Sigmoid colon (tissue), 7 donors: ENCODE results near the gene ANGEL2. TPM values are rescaled to one million over a fixed set of nuclear protein-coding genes. Genes with fewer than 3 reads are reported as not detected.
A peak's percentile ranks its signal among the peaks of the same experiment; 100 is the strongest.

ENCODE experiments used
- DNase-seq: peaks from one replicate; pipeline ENCODE4 v3.0.0-alpha.2; 2019
- H3K27ac ChIP-seq, 4 donors: fragments of 200-600 bp; sonication (generic); one replicate each; pipeline ENCODE4 v1.5.1; 2016 to 2019; ENCODE audit warnings: mild to moderate bottlenecking in 1 of 4
- H3K27me3 ChIP-seq, 3 donors: fragments of 200-600 bp; sonication (generic); one replicate each; pipeline ENCODE4 v1.5.1; 2019; ENCODE audit warnings: mild to moderate bottlenecking in 1 of 3
- H3K36me3 ChIP-seq, 4 donors: fragments of 200-600 bp; sonication (generic); one replicate each; pipeline ENCODE4 v1.5.1; 2016 to 2019
- H3K4me1 ChIP-seq, 4 donors: fragments of 200-600 bp; sonication (generic); one replicate each; pipeline ENCODE4 v1.5.1; 2017 to 2019
- H3K4me3 ChIP-seq, 4 donors: fragments of 200-600 bp; sonication (generic); one replicate each; pipeline ENCODE4 v1.5.1; 2017 to 2019; ENCODE audit warnings: mild to moderate bottlenecking in 2 of 4, moderate library complexity in 1 of 4
- H3K9me3 ChIP-seq, 4 donors: fragments of 200-600 bp in 3 of 4; sonication (generic) in 3 of 4; one replicate each; pipeline versions ENCODE4 v1.5.1 to v1.6.1; 2013 to 2019
- EP300 ChIP-seq, 4 donors: sonication (generic); formaldehyde crosslinking; IDR thresholded peaks; one replicate each; pipeline ENCODE4 v1.6.1; 2017; ENCODE audit warnings: antibody characterized with exemption in 4 of 4
- POLR2A ChIP-seq, 2 donors: fragments of 450-650 bp; IDR thresholded peaks; one replicate each; pipeline ENCODE4 v1.6.1; 2016; ENCODE audit warnings: antibody characterized with exemption in 2 of 2, mild to moderate bottlenecking in 2 of 2, moderate library complexity in 2 of 2
- POLR2AphosphoS5 ChIP-seq, 4 donors: sonication (generic); formaldehyde crosslinking; IDR thresholded peaks; one replicate each; pipeline ENCODE4 v1.6.1; 2017; ENCODE audit warnings: antibody characterized with exemption in 4 of 4
- WGBS, 2 donors: extraction: QIAGEN DNeasy Blood & Tissue Kit; methylation state at CpG; one replicate each; pipeline ENCODE4 v1.1.7; 2013; 5-methylcytosine and 5-hydroxymethylcytosine counted together
- intact Hi-C: fragments of 100-400 bp; cut with DNase I; formaldehyde crosslinking; loops from one replicate; pipeline ENCODE4 v1.15.1; 2023
- polyA plus RNA-seq, 3 donors: library from polyadenylated mRNA; stranded (reverse); fragments of 200-250 nt; gene quantifications; one replicate each; pipeline ENCODE4 v1.2.3, GENCODE V29; 2013
- total RNA-seq, 4 donors: library from RNA; depleted of rRNA; stranded (reverse); fragments of >200 nt; gene quantifications; one replicate each; pipeline ENCODE4 v1.1.0, GENCODE V29; 2016
- TF ChIP-seq, protein P1 (sequence below), 4 experiments: fragments of 450-650 bp in 3 of 4; fragments of 200-600 bp in 1 of 4; IDR thresholded peaks; one replicate each; pipeline ENCODE4 v1.5.1; 2016 to 2019; ENCODE audit warnings: antibody characterized with exemption in 4 of 4, mild to moderate bottlenecking in 3 of 4, moderate library complexity in 2 of 4
- donor health status: healthy with polysubstance abuse.
- donor health status: Bipolar disorder and iron deficiency.
- donor health status: healthy.

Gene ANGEL2
- total and polyA plus RNA-seq, 7 donors, result 10.8 to 57.8 (median 37.9) TPM

DNA sequence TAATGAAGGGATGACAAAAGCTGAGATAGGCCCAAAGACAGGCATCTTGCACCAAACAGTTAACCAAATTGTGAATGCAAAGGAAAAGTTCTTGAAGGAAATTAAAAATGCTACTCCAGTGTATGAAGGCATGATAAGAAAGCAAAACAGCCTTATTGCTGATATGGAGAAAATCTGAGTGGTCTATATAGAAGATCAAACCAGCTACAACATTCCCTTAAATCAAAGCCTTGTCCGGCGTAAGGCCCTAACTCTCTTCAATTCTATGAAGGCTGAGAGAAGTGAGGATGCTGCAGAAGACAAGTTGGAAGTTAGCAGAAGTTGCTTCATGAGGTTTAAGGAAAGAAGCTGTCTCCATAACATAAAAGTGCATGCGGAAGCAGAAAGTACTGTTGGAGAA, 4.3 kb upstream of the ANGEL2 start:
- no peaks in the 10 kb centered on the region for H3K27me3 ChIP-seq
- intact Hi-C loops, result no loop called here
- no peaks in the 10 kb centered on the region for H3K4me1 ChIP-seq
- no peak overlapping the region for H3K4me3 ChIP-seq
- TF ChIP-seq EP300 (IDR thresholded peaks at IDR 0.05), result no peak
- TF ChIP-seq, protein P1, sequence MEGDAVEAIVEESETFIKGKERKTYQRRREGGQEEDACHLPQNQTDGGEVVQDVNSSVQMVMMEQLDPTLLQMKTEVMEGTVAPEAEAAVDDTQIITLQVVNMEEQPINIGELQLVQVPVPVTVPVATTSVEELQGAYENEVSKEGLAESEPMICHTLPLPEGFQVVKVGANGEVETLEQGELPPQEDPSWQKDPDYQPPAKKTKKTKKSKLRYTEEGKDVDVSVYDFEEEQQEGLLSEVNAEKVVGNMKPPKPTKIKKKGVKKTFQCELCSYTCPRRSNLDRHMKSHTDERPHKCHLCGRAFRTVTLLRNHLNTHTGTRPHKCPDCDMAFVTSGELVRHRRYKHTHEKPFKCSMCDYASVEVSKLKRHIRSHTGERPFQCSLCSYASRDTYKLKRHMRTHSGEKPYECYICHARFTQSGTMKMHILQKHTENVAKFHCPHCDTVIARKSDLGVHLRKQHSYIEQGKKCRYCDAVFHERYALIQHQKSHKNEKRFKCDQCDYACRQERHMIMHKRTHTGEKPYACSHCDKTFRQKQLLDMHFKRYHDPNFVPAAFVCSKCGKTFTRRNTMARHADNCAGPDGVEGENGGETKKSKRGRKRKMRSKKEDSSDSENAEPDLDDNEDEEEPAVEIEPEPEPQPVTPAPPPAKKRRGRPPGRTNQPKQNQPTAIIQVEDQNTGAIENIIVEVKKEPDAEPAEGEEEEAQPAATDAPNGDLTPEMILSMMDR (IDR thresholded peaks at IDR 0.05), result no peak
- TF ChIP-seq POLR2AphosphoS5 (IDR thresholded peaks at IDR 0.05), result no peak
- no peak for TF ChIP-seq POLR2A (IDR thresholded peaks at IDR 0.05)
- DNase-seq, result no peak
- H3K27ac ChIP-seq, result no peak overlapping the region
- no peaks in the 10 kb centered on the region for H3K36me3 ChIP-seq
- 98% methylated on average over 3 of the region's 3 CpGs for WGBS, 2 donors
- H3K9me3 ChIP-seq, result no peaks in the 10 kb centered on the region

DNA sequence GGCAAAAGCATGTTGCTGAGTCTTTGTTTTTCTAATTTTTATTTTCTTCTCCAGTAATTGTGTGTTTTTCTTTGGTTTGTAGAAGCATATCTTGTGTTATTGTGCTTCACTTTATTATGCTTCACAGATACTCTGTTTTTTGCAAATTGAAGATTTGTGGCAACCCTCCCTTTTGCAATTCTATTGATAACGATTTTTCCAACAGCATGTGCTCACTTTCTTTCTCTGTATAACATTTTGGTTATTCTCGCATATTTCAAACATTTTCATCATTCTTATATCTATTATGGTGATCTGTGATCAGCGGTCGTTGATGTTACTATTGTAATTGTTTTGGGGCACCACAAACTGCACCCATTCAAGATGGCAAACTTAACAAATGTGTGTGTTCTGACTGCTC, 3.8 kb upstream of the ANGEL2 start:
- WGBS, 2 donors, result 93 to 94% methylated on average over 4 of the region's 4 CpGs
- TF ChIP-seq EP300 (IDR thresholded peaks at IDR 0.05), result no peak
- no peak for TF ChIP-seq POLR2AphosphoS5 (IDR thresholded peaks at IDR 0.05)
- TF ChIP-seq, protein P1 (IDR thresholded peaks at IDR 0.05), result no peak
- TF ChIP-seq POLR2A (IDR thresholded peaks at IDR 0.05), result no peak
- H3K4me3 ChIP-seq, result no peak overlapping the region
- DNase-seq, result no peak
- no peaks in the 10 kb centered on the region for H3K27me3 ChIP-seq
- peaks cover 0 to 5% (median 3%) of the 10 kb centered on the region in 4 donors for H3K4me1 ChIP-seq
- no peak overlapping the region for H3K27ac ChIP-seq
- H3K36me3 ChIP-seq, result no peaks in the 10 kb centered on the region
- no peaks in the 10 kb centered on the region for H3K9me3 ChIP-seq
- intact Hi-C loops, result loop anchor here (10.0 kb wide), 1 partner anchor 225 kb away; the partner anchor contains the start of genes NSL1 and TATDN3

DNA sequence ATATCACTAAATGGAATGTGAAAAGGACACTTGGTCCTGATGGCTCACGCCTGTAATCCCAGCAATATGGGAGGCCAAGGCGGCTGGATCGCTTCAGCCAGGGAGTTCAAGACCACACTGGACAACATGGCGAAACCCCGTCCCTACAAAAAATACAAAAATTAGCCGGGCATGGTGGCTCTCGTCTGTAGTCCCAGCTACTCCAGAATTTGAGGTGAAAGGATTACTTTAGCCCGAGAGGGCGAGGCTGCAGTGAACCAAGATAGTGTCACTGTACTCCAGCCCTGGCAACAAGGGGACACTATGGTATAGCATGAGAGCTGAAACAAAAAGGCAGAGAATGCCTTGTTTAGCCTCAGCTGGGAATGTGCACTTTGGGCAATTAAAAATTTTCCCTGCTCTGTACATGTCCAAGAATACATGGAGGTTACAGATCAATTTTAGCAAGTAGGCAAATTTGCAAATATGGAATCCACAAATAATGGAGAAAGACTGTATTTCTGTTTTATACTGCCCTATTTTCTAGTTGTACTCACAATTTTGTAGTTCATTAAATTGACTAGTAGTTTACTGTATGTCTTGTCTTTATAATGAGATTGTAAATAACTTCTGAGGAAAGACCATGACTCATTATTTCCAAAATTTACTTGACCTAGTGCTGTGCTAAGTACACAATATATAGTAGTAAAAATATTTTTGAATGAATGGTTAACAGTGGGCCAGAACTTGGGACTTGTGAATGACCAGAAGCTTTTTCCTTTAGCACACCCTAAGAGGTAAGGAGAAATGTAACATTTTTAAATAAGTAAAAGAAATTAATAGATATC, 2.0 kb upstream of the ANGEL2 start:
- no peaks in the 10 kb centered on the region for H3K36me3 ChIP-seq
- WGBS, 2 donors, result 96 to 97% methylated on average over 9 of the region's 9 CpGs
- TF ChIP-seq POLR2A (IDR thresholded peaks at IDR 0.05) (no peak), POLR2AphosphoS5 (IDR thresholded peaks at IDR 0.05) (no peak), EP300 (IDR thresholded peaks at IDR 0.05) (no peak)
- TF ChIP-seq, protein P1 (IDR thresholded peaks at IDR 0.05), result no peak
- intact Hi-C loops, result loop anchor here (10.0 kb wide), 1 partner anchor 223 kb away; the partner anchor contains the start of genes NSL1 and TATDN3
- H3K4me1 ChIP-seq, result peaks cover 0 to 22% (median 16%) of the 10 kb centered on the region in 4 donors
- no peaks in the 10 kb centered on the region for H3K9me3 ChIP-seq
- H3K4me3 ChIP-seq, result no peak overlapping the region
- H3K27me3 ChIP-seq, result no peaks in the 10 kb centered on the region
- DNase-seq, result no peak
- no peak overlapping the region for H3K27ac ChIP-seq

DNA sequence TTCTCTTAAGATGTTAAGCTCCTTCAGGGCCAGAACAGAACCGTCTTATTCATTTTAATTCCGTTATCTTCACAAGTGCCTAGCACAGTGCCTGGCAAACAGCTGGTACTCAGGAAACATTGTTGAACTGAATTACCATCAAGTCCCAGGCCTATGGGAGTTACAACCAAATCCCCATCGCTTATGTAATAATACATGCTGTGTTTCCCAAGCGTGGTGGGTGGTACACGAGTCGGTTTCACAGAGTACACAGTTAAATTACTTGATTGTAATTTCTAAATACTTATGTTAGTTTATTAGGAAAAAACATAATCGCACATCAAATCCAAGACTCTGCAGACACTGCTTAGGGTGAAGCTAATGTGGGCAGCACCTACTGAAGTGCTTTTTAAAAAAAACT, 1.0 kb downstream of the ANGEL2 start:
- no peak for DNase-seq
- TF ChIP-seq EP300 (IDR thresholded peaks at IDR 0.05) (no peak), POLR2AphosphoS5 (IDR thresholded peaks at IDR 0.05) (no peak), POLR2A (IDR thresholded peaks at IDR 0.05) (no peak)
- TF ChIP-seq, protein P1 (IDR thresholded peaks at IDR 0.05), result no peak
- H3K4me3 ChIP-seq, result peak overlapping the region; percentile 72 to 93 (median 82)
- H3K27ac ChIP-seq, result peak overlapping the region; percentile 88 to 96 (median 94)
- intact Hi-C loops, result loop anchor here (1.0 to 10.0 kb wide), 2 partner anchors 37 to 220 kb away; partner anchors contain the start of genes NSL1, RPS6KC1 and TATDN3
- peaks cover 0 to 22% (median 16%) of the 10 kb centered on the region in 4 donors for H3K4me1 ChIP-seq
- peaks cover 0 to 19% (median 0%) of the 10 kb centered on the region in 4 donors for H3K36me3 ChIP-seq
- no peaks in the 10 kb centered on the region for H3K27me3 ChIP-seq
- 13 to 18% methylated on average over 7 of the region's 7 CpGs for WGBS, 2 donors
- H3K9me3 ChIP-seq, result no peaks in the 10 kb centered on the region
